Bronchial epithelial cell (primary cell): ENCODE measurements around the gene DEDD. TPM values are rescaled to one million over a fixed set of nuclear protein-coding genes. Genes with fewer than 3 reads are reported as not detected.

Experiments used
- DNase-seq: peaks from one replicate; pipeline ENCODE4 v3.0.0-alpha.2; 2010; ENCODE audit warnings: low read depth
- FAIRE-seq: peaks from 2 replicates; lab custom pipeline; 2011; peaks lifted over from hg19 to GRCh38; lab: Jason Lieb, UNC
- H3K27me3 ChIP-seq: 2 replicates; pipeline ENCODE4 v1.5.1; 2011; ENCODE audit warnings: low read length; ENCODE audit not compliant: control insufficient read depth, insufficient read depth
- H3K36me3 ChIP-seq: 2 replicates; pipeline ENCODE4 v1.5.1; 2011; ENCODE audit warnings: low read length; ENCODE audit not compliant: control insufficient read depth, insufficient read depth
- H3K4me3 ChIP-seq: 2 replicates; pipeline ENCODE4 v1.5.1; 2011; ENCODE audit warnings: mild to moderate bottlenecking, low read depth, low read length, control low read depth
- CTCF ChIP-seq: IDR thresholded peaks from 2 replicates; pipeline ENCODE4 v1.5.1; 2011; ENCODE audit warnings: mild to moderate bottlenecking, moderate library complexity, low read length, control low read depth, inconsistent platforms; ENCODE audit not compliant: insufficient read depth, severe bottlenecking
- total RNA-seq: library from RNA; depleted of rRNA; stranded (reverse); fragments of >200 nt; gene quantifications from 2 replicates; pipeline ENCODE4 v1.2.1, GENCODE V29; 2014

DEDD gene
- total RNA-seq, 1 donor from 2014 or later = 26.9 TPM

GRCh38 chr1:161140755-161141400 lies 8.4 kb upstream of the DEDD start:
- Histone ChIP-seq H3K27me3 (no peaks in the 10 kb centered on the region), H3K36me3 (no peaks in the 10 kb centered on the region), H3K4me3 (no peak overlapping the region)
- FAIRE-seq = no peak
- TF ChIP-seq CTCF = no peak
- no peak for DNase-seq

- DNase-seq = peak; percentile 57
- no peak for FAIRE-seq
- H3K4me3 ChIP-seq = no peak overlapping the region
- TF ChIP-seq CTCF = peak; percentile 39
- no peaks in the 10 kb centered on the region for H3K27me3 ChIP-seq
- no peaks in the 10 kb centered on the region for H3K36me3 ChIP-seq
Measured at GRCh38 chr1:161139766-161140165, 7.3 kb upstream of the DEDD start.

- no peaks in the 10 kb centered on the region for H3K36me3 ChIP-seq
- no peaks in the 10 kb centered on the region for H3K27me3 ChIP-seq
- no peak overlapping the region for H3K4me3 ChIP-seq
- TF ChIP-seq CTCF = no peak
- DNase-seq (no peak), FAIRE-seq (no peak)
Measured at GRCh38 chr1:161138431-161138830, 6.0 kb upstream of the DEDD start.

GRCh38 chr1:161137881-161138280 lies 5.4 kb upstream of the DEDD start:
- no peak for DNase-seq
- TF ChIP-seq CTCF = no peak
- FAIRE-seq = no peak

GRCh38 chr1:161133220-161133740 lies 813 bp upstream of the DEDD start:
- Histone ChIP-seq H3K36me3 (no peaks in the 10 kb centered on the region), H3K27me3 (no peaks in the 10 kb centered on the region), H3K4me3 (peak overlapping the region; percentile 78)
- DNase-seq (no peak), FAIRE-seq (no peak)
- no peak for TF ChIP-seq CTCF

More at GRCh38 chr1:161137881-161138280, 5.4 kb upstream of the DEDD start:
- Histone ChIP-seq H3K27me3 (no peaks in the 10 kb centered on the region), H3K36me3 (no peaks in the 10 kb centered on the region), H3K4me3 (no peak overlapping the region)
